OCI-LY7 (cell line): ENCODE results near the gene SLC35G2. TPM values are rescaled to one million over a fixed set of nuclear protein-coding genes. Genes with fewer than 3 reads are reported as not detected.
A peak's percentile ranks its signal among the peaks of the same experiment; 100 is the strongest.

Experiments used
- Bru-seq: library from RNA; stranded (reverse); fragments of 400-500 nt; gene quantifications from one replicate; lab custom pipeline; 2021; lab: Mats Ljungman, UMichigan
- BruChase-seq, 2 experiments: library from RNA; stranded (reverse); fragments of 400-500 nt; gene quantifications; one replicate each; lab custom pipeline; 2021; lab: Mats Ljungman, UMichigan
- BruUV-seq: library from RNA; stranded (reverse); fragments of 400-500 nt; replicated peaks from 2 replicates; lab custom pipeline; 2021; lab: Mats Ljungman, UMichigan
- CTCF ChIA-PET: fragments of 300-600 bp; sonication (Branson Sonifier 250); formaldehyde crosslinking; loops from one replicate; lab custom pipeline; 2022; ENCODE audit warnings: antibody characterized with exemption; ENCODE audit not compliant: unreplicated experiment; lab: Charles Lee
- POLR2A ChIA-PET: fragments of 300-600 bp; sonication (Branson Sonifier 250); formaldehyde crosslinking; loops from one replicate; lab custom pipeline; 2022; ENCODE audit warnings: antibody characterized with exemption; lab: Charles Lee
- DNase-seq: peaks from one replicate; pipeline ENCODE4 v3.0.0-alpha.2; 2015; ENCODE audit warnings: low spot score
- H2AFZ ChIP-seq: fragments of 200-600 bp; sonication (generic), shearing (Covaris generic); 2 replicates; pipeline ENCODE4 v1.6.1; 2014; ENCODE audit warnings: mild to moderate bottlenecking, antibody characterized with exemption, low read length, moderate library complexity
- H3K27ac ChIP-seq: fragments of 200-600 bp; sonication (generic); 2 replicates; pipeline ENCODE4 v1.5.1; 2014; ENCODE audit warnings: mixed run types, low read depth, mild to moderate bottlenecking, moderate library complexity, low read length, inconsistent platforms; ENCODE audit not compliant: poor library complexity, severe bottlenecking
- H3K36me3 ChIP-seq: fragments of 200-600 bp; sonication (generic); 2 replicates; pipeline ENCODE4 v1.6.1; 2014; ENCODE audit warnings: mild to moderate bottlenecking, antibody characterized with exemption, low read length, moderate library complexity, mixed read lengths; ENCODE audit not compliant: insufficient read depth
- H3K4me1 ChIP-seq: fragments of 200-600 bp; sonication (generic); 2 replicates; pipeline ENCODE4 v1.5.1; 2014; ENCODE audit warnings: mild to moderate bottlenecking, low read length; ENCODE audit not compliant: insufficient read depth, poor library complexity, severe bottlenecking
- H3K4me2 ChIP-seq: fragments of 200-600 bp; sonication (generic); 2 replicates; pipeline ENCODE4 v1.6.1; 2014; ENCODE audit warnings: mild to moderate bottlenecking, low read length
- H3K4me3 ChIP-seq: fragments of 200-600 bp; sonication (generic); 2 replicates; pipeline ENCODE4 v1.5.1; 2014; ENCODE audit warnings: mild to moderate bottlenecking, low read depth, low read length; ENCODE audit not compliant: poor library complexity, severe bottlenecking
- H3K79me2 ChIP-seq: fragments of 200-600 bp; sonication (generic); 2 replicates; pipeline ENCODE4 v1.6.1; 2016; ENCODE audit warnings: low read depth, mild to moderate bottlenecking, low read length, moderate library complexity, mixed read lengths; ENCODE audit not compliant: insufficient read depth
- H3K9me2 ChIP-seq: fragments of 200-600 bp; sonication (generic); 2 replicates; pipeline ENCODE4 v1.6.1; 2016; ENCODE audit warnings: mild to moderate bottlenecking, low read length, mixed read lengths; ENCODE audit not compliant: insufficient read depth
- H3K9me3 ChIP-seq: fragments of 200-600 bp; sonication (generic); 2 replicates; pipeline ENCODE4 v1.6.1; 2014; ENCODE audit warnings: mild to moderate bottlenecking, mixed run types, low read length, mixed read lengths
- H4K20me1 ChIP-seq: fragments of 200-600 bp; sonication (generic); 2 replicates; pipeline ENCODE4 v1.6.1; 2014; ENCODE audit warnings: mild to moderate bottlenecking, antibody characterized with exemption, low read length, moderate library complexity, mixed read lengths; ENCODE audit not compliant: insufficient read depth
- CTCF ChIP-seq: fragments of 200-600 bp; sonication (generic); conservative IDR thresholded peaks from 2 replicates; pipeline ENCODE4 v1.5.1; 2014; ENCODE audit warnings: mild to moderate bottlenecking, antibody characterized with exemption, low read length, moderate library complexity, mixed read lengths
- EZH2phosphoT487 ChIP-seq: fragments of 200-600 bp; sonication (generic); IDR thresholded peaks from 2 replicates; pipeline ENCODE4 v1.6.1; 2018; ENCODE audit warnings: low read depth, borderline replicate concordance, mild to moderate bottlenecking, mixed run types, antibody characterized with exemption, low read length, moderate library complexity, mixed read lengths
- intact Hi-C: fragments of 100-400 bp; cut with micrococcal nuclease; formaldehyde crosslinking; loops from one replicate; pipeline ENCODE4 v1.10.0; 2022; ENCODE audit not compliant: unreplicated experiment
- long read RNA-seq: library from polyadenylated mRNA; stranded (forward); transcript quantifications from one replicate; pipeline ENCODE4 v2.0.0, GENCODE V29; 2022
- total RNA-seq, 2 experiments: library from RNA; depleted of rRNA in 1 of 2; stranded (reverse); fragments of >200 nt in 1 of 2; shearing (Covaris generic) in 1 of 2; gene quantifications; 2 replicates each; pipeline ENCODE4 v1.2.3, GENCODE V29; 2014 to 2022

Gene SLC35G2
- total RNA-seq (2014; rRNA removed; shearing (Covaris generic)) (0.13 TPM in 1 of 2 replicates, not detected in the other), total RNA-seq (2022) (0.40 and 0.59 TPM in 2 replicates), Bru-seq, nascent RNA (percentile 27 among the genes with signal in this experiment), BruChase-seq, experiment 1, labeled RNA remaining after a 6-hour chase (percentile 30 among the genes with signal in this experiment), BruChase-seq, experiment 2, labeled RNA remaining after a 2-hour chase (percentile 26 among the genes with signal in this experiment)
- long read RNA-seq, partial matches to known transcripts: 0 of 63 reads
- long read RNA-seq, other reads (novel, unspliced or antisense): 63 of 63 reads

- no TSS peak for BruUV-seq
These were observed at the start of gene SLC35G2 for GRCh38 chr3:136818769-136819391. TSS of gene SLC35G2 (plus strand) at chr3:136819126. CDS start at chr3:136854461, 35,335 bp downstream.

GRCh38 chr3:136772709-136773108 is 46.2 kb upstream of the SLC35G2 start:
- ChIA-PET POLR2A (no interaction called here), CTCF (no interaction called here)
- Histone ChIP-seq H3K4me2 (no peak overlapping the region), H3K27ac (no peak overlapping the region), H3K79me2 (no peaks in the 10 kb centered on the region), H3K36me3 (no peaks in the 10 kb centered on the region), H3K9me3 (no peaks in the 10 kb centered on the region), H3K4me1 (no peaks in the 10 kb centered on the region), H2AFZ (no peak overlapping the region), H3K4me3 (no peak overlapping the region), H3K9me2 (no peaks in the 10 kb centered on the region), H4K20me1 (no peaks in the 10 kb centered on the region)
- no peak for DNase-seq
- intact Hi-C loops: no loop called here
- no TSS peak for BruUV-seq
- TF ChIP-seq EZH2phosphoT487 (no peak), CTCF (no peak)

More at GRCh38 chr3:136818769-136819391, at the start of gene SLC35G2:
- Histone ChIP-seq H3K9me3 (no peaks in the 10 kb centered on the region), H3K36me3 (no peaks in the 10 kb centered on the region), H3K27ac (no peak within 1 kb of the TSS), H3K79me2 (no peaks in the 10 kb centered on the region), H3K4me3 (peak within 1 kb of the TSS; percentile 63), H3K9me2 (no peaks in the 10 kb centered on the region), H4K20me1 (no peaks in the 10 kb centered on the region), H2AFZ (peak within 1 kb of the TSS; percentile 58), H3K4me1 (peaks cover 11% of the 10 kb centered on the region), H3K4me2 (peak within 1 kb of the TSS; percentile 70)
- intact Hi-C loops: loop anchor here (5.0 kb wide), 1 partner anchor 193 kb away; no protein-coding TSS in a partner anchor
- ChIA-PET POLR2A (no interaction called here), CTCF (no interaction called here)
- TF ChIP-seq CTCF (no peak), EZH2phosphoT487 (no peak)
- peak; percentile 29 for DNase-seq
